DMS114 treated with DMSO at 0.1 percent for 48 hours (cell line): ENCODE measurements around the gene SIGLEC9.
"Not testable (repeated sequence)": the region's sequence is repeated elsewhere in the genome, so short reads cannot be mapped to it uniquely, and the experiment has no call there.

Experiments used
- DNase-seq: peaks from one replicate; lab custom pipeline; 2025; ENCODE audit not compliant: unreplicated experiment; lab: John Stamatoyannopoulos, UW

Gene SIGLEC9

GRCh38 chr19:51142809-51143475 is 18.2 kb downstream of the SIGLEC9 start:
- not testable (repeated sequence) for DNase-seq

GRCh38 chr19:51143486-51143885 is 18.8 kb downstream of the SIGLEC9 start:
- DNase-seq: no peak

- DNase-seq: no peak
These were observed 19.9 kb downstream of the SIGLEC9 start for GRCh38 chr19:51144482-51145045.

DNA sequence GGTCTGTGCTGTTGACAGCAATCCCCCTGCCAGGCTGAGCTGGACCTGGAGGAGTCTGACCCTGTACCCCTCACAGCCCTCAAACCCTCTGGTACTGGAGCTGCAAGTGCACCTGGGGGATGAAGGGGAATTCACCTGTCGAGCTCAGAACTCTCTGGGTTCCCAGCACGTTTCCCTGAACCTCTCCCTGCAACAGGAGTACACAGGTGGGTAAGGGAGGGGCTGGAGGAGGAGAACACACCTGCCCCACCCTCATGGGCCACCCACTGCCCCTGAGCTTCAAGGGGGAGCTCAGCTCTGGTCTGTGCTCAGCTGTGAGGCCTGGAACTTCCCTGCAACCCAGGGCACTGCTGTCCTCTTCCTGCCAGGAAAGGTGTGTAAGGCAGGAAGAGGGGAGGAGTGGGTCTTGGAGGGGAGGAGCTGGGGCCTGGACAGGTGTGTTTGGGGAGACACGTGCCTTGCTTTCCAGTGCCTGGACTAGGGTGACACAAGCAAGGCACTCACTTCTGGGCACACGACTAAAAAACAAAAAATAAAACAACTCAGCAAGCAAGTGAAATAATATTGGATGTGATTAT is 21.3 kb downstream of the SIGLEC9 start:
- DNase-seq: no peak

GRCh38 chr19:51146751-51147150 is 22.0 kb downstream of the SIGLEC9 start:
- no peak for DNase-seq

DNA sequence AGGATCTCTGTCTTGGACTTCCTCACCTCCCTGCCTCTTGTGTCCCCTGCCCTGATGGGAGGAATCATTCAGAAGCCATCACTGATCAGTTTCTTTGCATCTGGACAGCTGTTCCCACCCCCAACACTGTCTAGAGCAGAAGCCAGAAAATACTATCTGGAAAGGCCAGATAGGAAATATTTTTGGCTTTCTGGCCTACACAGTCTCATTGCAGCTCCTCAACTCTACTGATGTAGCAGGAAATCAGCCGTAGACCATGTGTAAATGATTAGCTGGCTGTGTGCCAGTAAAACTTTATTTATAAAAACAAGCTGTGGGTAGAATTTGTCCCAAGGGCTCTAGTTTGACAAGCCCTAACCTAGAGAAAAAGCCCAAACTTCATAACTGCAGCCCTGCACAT is 23.0 kb downstream of the SIGLEC9 start:
- no peak for DNase-seq

- DNase-seq: no peak
These were observed 23.9 kb downstream of the SIGLEC9 start for GRCh38 chr19:51148580-51148979.

GRCh38 chr19:51150627-51151026 is 25.9 kb downstream of the SIGLEC9 start:
- DNase-seq: no peak

DNA sequence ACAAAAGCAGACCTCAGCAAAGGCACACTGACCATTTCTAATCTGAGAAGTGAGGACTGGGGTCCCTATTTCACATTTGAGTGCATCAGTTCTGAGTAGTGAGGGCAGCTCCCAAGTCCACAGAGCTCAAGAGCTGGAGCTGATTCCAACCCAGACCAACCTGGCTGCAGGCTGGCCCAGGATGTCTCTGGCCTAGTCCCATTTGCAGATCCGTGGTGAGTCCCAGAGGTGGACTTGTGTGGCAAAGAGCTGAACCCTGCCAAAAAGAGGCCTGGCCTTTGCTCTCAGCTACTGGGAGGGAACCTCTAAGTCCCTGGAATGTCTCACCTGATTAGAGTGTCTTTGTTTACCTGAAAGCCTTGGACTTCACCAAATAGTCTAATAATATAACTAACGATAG is 32.0 kb downstream of the SIGLEC9 start:
- no peak for DNase-seq

DNA sequence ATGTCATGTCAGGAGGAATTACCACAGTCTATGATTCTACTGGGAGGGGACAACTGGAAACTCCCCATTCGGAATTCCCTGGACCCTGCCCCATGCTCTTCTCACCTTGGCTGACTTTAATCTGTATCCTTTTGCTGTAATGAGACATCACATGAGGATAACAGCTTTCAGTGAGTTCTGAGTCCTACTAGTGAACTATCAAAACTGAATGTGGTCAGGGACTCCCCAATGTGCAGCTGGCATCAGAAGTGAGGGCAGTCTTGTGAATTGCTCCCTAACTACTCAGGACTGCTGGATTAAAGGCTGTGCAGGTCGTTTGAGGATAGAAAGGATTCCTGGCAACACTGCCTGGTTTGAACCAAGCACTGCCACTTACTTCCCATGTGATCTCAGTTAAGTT is 32.6 kb downstream of the SIGLEC9 start:
- no peak for DNase-seq

DNA sequence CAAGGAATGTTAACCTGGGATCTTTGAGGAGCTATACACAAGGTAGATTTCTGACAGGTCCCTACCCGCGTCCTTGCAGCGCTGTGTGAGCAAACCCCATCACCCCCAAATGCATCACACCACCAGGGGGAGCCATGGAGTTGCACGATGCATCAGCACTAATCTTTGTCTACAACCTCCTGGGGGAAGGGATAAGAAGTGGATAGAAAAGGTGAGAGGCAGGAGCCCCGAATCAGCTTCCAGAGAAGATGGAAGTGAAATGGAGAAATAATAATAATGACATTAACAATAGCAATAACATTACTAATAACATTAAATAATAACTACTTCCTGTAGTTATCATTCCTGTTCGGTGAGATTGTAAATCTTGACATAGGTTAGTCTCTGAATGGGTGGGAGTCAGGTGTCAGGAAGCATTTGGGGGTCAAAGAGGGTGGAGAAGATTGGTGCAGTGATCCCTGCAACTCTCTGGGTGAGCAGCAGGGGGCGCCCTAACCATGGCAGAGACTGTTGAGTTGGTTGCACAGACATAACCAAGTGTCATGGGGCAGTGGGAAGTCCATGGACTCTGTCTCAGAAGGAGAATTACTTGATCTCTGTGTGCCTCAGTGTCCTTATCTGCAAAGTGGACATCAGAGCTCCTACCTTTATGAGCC is 33.9 kb downstream of the SIGLEC9 start:
- no peak for DNase-seq

DNA sequence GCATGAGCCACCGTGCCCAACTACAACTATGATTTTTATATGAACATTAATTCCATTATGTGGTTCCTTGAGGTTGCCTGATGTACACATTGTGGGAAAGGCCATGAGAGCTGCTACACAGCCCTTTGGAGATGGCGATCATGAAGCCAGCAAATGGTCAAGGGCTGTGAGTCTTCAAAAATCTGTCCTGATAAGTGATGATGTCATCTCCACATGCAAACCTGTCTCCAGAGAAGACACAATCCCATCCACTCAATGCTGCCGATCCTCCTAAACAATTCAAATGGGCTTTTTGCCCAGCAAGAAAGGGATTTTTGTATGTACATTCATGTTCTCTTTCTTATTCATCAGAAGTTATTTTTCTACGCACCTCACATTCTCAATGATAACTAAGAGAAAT is 35.0 kb downstream of the SIGLEC9 start:
- DNase-seq: no peak

GRCh38 chr19:51161266-51161665 is 36.6 kb downstream of the SIGLEC9 start:
- no peak for DNase-seq

GRCh38 chr19:51161867-51162496 is 37.3 kb downstream of the SIGLEC9 start:
- no peak for DNase-seq

DNA sequence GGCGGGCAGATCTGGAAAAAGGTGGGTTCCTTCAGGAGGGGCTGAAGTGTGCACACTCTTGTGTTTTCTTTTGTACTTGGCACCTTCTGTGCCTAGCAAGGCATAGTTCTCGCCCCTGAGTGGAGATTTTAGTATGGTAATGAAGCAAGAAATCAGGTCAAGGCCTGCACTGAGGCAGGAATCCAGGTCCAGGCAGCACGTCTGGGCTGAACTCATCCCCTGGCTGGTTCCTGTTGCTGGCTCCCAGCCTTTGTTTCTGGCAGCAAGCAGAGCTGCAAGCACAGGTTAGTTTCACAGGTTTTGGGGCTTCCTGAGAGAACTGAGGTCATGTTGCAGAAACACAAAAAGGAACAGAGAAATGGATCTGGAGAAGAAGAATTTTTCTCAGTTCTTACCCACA is 38.6 kb downstream of the SIGLEC9 start:
- no peak for DNase-seq

GRCh38 chr19:51164215-51164614 is 39.5 kb downstream of the SIGLEC9 start:
- no peak for DNase-seq

GRCh38 chr19:51166846-51167490 is 42.3 kb downstream of the SIGLEC9 start:
- no peak for DNase-seq

DNA sequence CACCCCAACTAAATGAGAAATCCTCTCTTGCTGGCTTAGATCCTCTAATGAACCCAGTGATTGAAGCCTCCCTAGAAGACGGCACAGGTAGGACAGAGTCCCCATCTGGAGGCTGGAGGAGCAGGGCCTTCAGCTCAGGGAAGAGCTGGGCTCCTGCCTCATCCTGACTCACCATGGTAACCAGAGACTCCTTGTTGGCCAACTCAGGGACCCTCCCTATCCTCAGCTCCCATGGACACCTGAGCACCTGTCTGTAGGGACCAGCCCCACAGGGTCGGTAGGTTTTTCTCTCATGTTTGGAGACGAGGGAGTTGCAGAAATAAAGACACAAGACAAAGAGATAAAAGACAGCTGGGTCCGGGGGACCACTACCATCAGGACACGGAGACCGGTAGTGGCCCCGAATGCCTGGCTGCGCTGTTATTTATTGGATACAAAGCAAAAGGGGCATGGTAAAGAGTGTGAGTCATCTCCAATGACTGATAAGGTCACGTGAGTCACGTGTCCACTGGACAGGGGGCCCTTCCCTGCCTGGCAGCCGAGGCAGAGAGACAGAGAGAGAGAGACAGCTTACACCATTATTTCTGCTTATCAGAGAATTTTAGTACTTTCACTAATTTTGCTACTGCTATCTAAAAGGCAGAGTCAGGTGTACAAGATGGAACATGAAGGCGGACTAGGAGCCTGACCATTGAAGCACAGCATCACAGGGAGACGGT is 44.0 kb downstream of the SIGLEC9 start:
- DNase-seq: no peak

- peak; percentile 7 for DNase-seq
These were observed 44.7 kb downstream of the SIGLEC9 start for GRCh38 chr19:51169283-51169918.

DNA sequence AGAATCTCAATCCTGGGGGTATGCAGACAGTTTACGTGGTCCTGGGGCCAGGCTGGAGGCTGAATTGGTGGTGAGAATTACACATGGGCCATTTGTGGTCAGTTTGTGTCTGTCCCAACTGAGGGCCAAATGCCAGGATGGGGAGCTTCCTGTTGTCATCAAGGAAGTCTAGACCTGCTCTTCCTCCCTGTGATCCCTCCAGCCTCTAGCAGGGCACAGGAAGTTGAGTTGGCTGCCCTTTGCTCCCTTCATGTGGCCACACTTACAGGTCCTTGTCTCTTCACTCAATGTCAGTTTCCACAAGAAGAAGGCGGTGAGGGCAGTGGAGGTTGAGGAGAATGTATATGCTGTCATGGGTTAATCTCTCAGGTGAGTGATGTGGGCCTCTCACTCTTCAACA is 47.5 kb downstream of the SIGLEC9 start:
- DNase-seq: no peak
